Measurements from ENCODE around the gene KLK3. TPM values are rescaled to one million over a fixed set of nuclear protein-coding genes. Genes with fewer than 3 reads are reported as not detected.

The KLK3 gene
- total and polyA plus RNA-seq, 2 experiments from 2014 or later: not detected

DNA sequence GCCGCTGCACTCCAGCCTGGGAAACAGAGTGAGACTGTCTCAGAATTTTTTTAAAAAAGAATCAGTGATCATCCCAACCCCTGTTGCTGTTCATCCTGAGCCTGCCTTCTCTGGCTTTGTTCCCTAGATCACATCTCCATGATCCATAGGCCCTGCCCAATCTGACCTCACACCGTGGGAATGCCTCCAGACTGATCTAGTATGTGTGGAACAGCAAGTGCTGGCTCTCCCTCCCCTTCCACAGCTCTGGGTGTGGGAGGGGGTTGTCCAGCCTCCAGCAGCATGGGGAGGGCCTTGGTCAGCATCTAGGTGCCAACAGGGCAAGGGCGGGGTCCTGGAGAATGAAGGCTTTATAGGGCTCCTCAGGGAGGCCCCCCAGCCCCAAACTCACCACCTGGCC is 18.3 kb downstream of the KLK3 start, which contains the start of gene KLK2:
Gene KLK2, plus strand, starts transcription at position 384 of the 400 bp plus-strand sequence. CDS start 35 bp downstream, outside the sequence.
- H3K36me3 ChIP-seq (replicated peaks; ENCODE audit: insufficient read depth, low read depth): no peaks in the 10 kb centered on the region
- no peaks in the 10 kb centered on the region for H3K4me1 ChIP-seq (ENCODE audit: insufficient read depth)
- H4K20me1 ChIP-seq (ENCODE audit: insufficient read depth, poor library complexity, severe bottlenecking): no peaks in the 10 kb centered on the region
- H3K27ac ChIP-seq: no peak within 1 kb of the TSS
- WGBS (ENCODE audit: low lambda C conversion rate, missing lambda C conversion rate): 88% methylated on average over 3 of the region's 3 CpGs
- TF ChIP-seq EZH2phosphoT487 (IDR thresholded peaks at IDR 0.05; ENCODE audit: low read depth, severe bottlenecking, unreplicated experiment): no peak
- TF ChIP-seq, protein P1, sequence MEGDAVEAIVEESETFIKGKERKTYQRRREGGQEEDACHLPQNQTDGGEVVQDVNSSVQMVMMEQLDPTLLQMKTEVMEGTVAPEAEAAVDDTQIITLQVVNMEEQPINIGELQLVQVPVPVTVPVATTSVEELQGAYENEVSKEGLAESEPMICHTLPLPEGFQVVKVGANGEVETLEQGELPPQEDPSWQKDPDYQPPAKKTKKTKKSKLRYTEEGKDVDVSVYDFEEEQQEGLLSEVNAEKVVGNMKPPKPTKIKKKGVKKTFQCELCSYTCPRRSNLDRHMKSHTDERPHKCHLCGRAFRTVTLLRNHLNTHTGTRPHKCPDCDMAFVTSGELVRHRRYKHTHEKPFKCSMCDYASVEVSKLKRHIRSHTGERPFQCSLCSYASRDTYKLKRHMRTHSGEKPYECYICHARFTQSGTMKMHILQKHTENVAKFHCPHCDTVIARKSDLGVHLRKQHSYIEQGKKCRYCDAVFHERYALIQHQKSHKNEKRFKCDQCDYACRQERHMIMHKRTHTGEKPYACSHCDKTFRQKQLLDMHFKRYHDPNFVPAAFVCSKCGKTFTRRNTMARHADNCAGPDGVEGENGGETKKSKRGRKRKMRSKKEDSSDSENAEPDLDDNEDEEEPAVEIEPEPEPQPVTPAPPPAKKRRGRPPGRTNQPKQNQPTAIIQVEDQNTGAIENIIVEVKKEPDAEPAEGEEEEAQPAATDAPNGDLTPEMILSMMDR (IDR thresholded peaks at IDR 0.05; ENCODE audit: poor library complexity): no peak
- TF ChIP-seq EZH2 (IDR thresholded peaks at IDR 0.05; ENCODE audit: borderline replicate concordance): no peak
- no peaks in the 10 kb centered on the region for H3K9me2 ChIP-seq (replicated peaks; ENCODE audit: insufficient read depth)
- H3K27me3 ChIP-seq: peaks cover 37% of the 10 kb centered on the region
- H3K79me2 ChIP-seq: no peaks in the 10 kb centered on the region
- no peaks in the 10 kb centered on the region for H3K9me3 ChIP-seq (ENCODE audit: low read depth)
- no peak for DNase-seq (ENCODE audit: low spot score)
- H2AFZ ChIP-seq: no peak within 1 kb of the TSS
- H3K4me2 ChIP-seq: no peak within 1 kb of the TSS
- no peak within 1 kb of the TSS for H3K4me3 ChIP-seq

DNA sequence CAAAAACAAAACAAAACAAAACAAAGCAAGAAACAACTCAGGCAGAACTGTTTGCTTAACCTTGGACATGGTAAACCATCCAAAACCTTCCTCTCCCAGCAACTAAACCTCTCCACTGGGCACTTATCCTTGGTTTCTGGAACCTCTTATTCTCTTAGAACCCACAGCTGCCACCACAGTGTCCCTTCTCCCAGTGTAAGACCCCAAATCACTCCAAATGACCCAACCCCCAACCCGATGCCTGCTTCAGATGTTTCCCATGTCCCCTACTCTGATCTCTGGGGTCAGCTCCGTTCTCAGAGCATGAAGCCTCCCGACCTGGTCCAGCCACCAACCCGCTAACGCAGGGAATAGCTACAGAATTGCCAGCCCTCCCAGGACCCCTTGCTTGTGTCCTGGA is 19.5 kb downstream of the KLK3 start:
- Histone ChIP-seq H4K20me1 (ENCODE audit: insufficient read depth, poor library complexity, severe bottlenecking) (no peaks in the 10 kb centered on the region), H3K79me2 (no peaks in the 10 kb centered on the region), H3K4me3 (no peak overlapping the region), H3K27me3 (peaks cover 31% of the 10 kb centered on the region), H3K4me1 (ENCODE audit: insufficient read depth) (no peaks in the 10 kb centered on the region), H3K9me2 (replicated peaks; ENCODE audit: insufficient read depth) (no peaks in the 10 kb centered on the region), H3K27ac (no peak overlapping the region), H3K9me3 (ENCODE audit: low read depth) (no peaks in the 10 kb centered on the region), H2AFZ (no peak overlapping the region), H3K4me2 (no peak overlapping the region), H3K36me3 (replicated peaks; ENCODE audit: insufficient read depth, low read depth) (no peaks in the 10 kb centered on the region)
- no peak for TF ChIP-seq EZH2 (IDR thresholded peaks at IDR 0.05; ENCODE audit: borderline replicate concordance)
- TF ChIP-seq EZH2phosphoT487 (IDR thresholded peaks at IDR 0.05; ENCODE audit: low read depth, severe bottlenecking, unreplicated experiment): no peak
- TF ChIP-seq, protein P1 (IDR thresholded peaks at IDR 0.05; ENCODE audit: poor library complexity): no peak
- DNase-seq (ENCODE audit: low spot score): no peak
- 69% methylated on average over 5 of the region's 5 CpGs for WGBS (ENCODE audit: low lambda C conversion rate, missing lambda C conversion rate)

- Histone ChIP-seq H3K4me1 (ENCODE audit: insufficient read depth) (no peaks in the 10 kb centered on the region), H2AFZ (no peak overlapping the region), H3K4me2 (no peak overlapping the region), H3K27ac (no peak overlapping the region), H3K36me3 (replicated peaks; ENCODE audit: insufficient read depth, low read depth) (no peaks in the 10 kb centered on the region), H3K4me3 (no peak overlapping the region), H3K27me3 (peaks cover 30% of the 10 kb centered on the region), H3K79me2 (no peaks in the 10 kb centered on the region), H3K9me2 (replicated peaks; ENCODE audit: insufficient read depth) (no peaks in the 10 kb centered on the region), H3K9me3 (ENCODE audit: low read depth) (no peaks in the 10 kb centered on the region), H4K20me1 (ENCODE audit: insufficient read depth, poor library complexity, severe bottlenecking) (no peaks in the 10 kb centered on the region)
- DNase-seq (ENCODE audit: low spot score): no peak
- TF ChIP-seq EZH2 (IDR thresholded peaks at IDR 0.05; ENCODE audit: borderline replicate concordance) (no peak), EZH2phosphoT487 (IDR thresholded peaks at IDR 0.05; ENCODE audit: low read depth, severe bottlenecking, unreplicated experiment) (no peak)
- TF ChIP-seq, protein P1 (IDR thresholded peaks at IDR 0.05; ENCODE audit: poor library complexity): no peak
- 77% methylated on average over 7 of the region's 9 CpGs for WGBS (ENCODE audit: low lambda C conversion rate, missing lambda C conversion rate)
Measured at GRCh38 chr19:50875795-50876422, 21.2 kb downstream of the KLK3 start.

Data from hepatocyte (in vitro differentiated cells).